UCSD-AML1 (cell line): ENCODE data around the gene ARHGAP44.

Experiments used
- DNase-seq: peaks from one replicate; lab custom pipeline; 2025; ENCODE audit not compliant: unreplicated experiment; lab: John Stamatoyannopoulos, UW

ARHGAP44 gene

GRCh38 chr17:13017655-13018459 lies 228.6 kb downstream of the ARHGAP44 start, which contains the start of gene ELAC2:
Gene ELAC2 (minus strand): TSS chr17:13018027. CDS start chr17:13017947, 80 bp downstream.
- DNase-seq: peak; percentile 97

GRCh38 chr17:13024016-13024415 lies 234.7 kb downstream of the ARHGAP44 start:
- DNase-seq: no peak

GRCh38 chr17:13024526-13025257 lies 235.4 kb downstream of the ARHGAP44 start:
- DNase-seq: peak; percentile 77

GRCh38 chr17:13025258-13025627 lies 235.9 kb downstream of the ARHGAP44 start:
- no peak for DNase-seq

GRCh38 chr17:13025687-13026086 lies 236.4 kb downstream of the ARHGAP44 start:
- no peak for DNase-seq

GRCh38 chr17:13027246-13027645 lies 237.9 kb downstream of the ARHGAP44 start:
- no peak for DNase-seq

- DNase-seq: no peak
These were observed 240.0 kb downstream of the ARHGAP44 start for GRCh38 chr17:13029340-13029739.

- DNase-seq: no peak
These were observed 240.8 kb downstream of the ARHGAP44 start for GRCh38 chr17:13030056-13030455.

- no peak for DNase-seq
These were observed 241.4 kb downstream of the ARHGAP44 start for GRCh38 chr17:13030459-13031300.

GRCh38 chr17:13031718-13032350 lies 242.5 kb downstream of the ARHGAP44 start:
- DNase-seq: peak; percentile 32

GRCh38 chr17:13035420-13035819 lies 246.1 kb downstream of the ARHGAP44 start:
- no peak for DNase-seq

- no peak for DNase-seq
These were observed 247.5 kb downstream of the ARHGAP44 start for GRCh38 chr17:13036751-13037150.

- no peak for DNase-seq
These were observed 249.8 kb downstream of the ARHGAP44 start for GRCh38 chr17:13038931-13039665.
